RWPE1 (cell line): ENCODE measurements around the gene FAM118A.

Experiments used
- CTCF ChIA-PET: fragments of 350-600 bp; sonication (Branson Sonifier 250); formaldehyde crosslinking; extraction: SDS; loops from one replicate; lab custom pipeline; 2021; lab: Yijun Ruan, JAX
- POLR2A ChIA-PET: fragments of 400-600 bp; formaldehyde crosslinking; extraction: SDS; loops from one replicate; lab custom pipeline; 2020; ENCODE audit warnings: antibody characterized with exemption; ENCODE audit not compliant: low non-redundant PET; lab: Yijun Ruan, JAX
- DNase-seq: peaks from one replicate; pipeline ENCODE4 v3.0.0; 2012; ENCODE audit warnings: low spot score
- H3K27ac ChIP-seq: fragments of 450-650 bp; 2 replicates; pipeline ENCODE4 v1.5.1; 2017
- CTCF ChIP-seq: fragments of 450-650 bp; conservative IDR thresholded peaks from 2 replicates; pipeline ENCODE4 v1.5.1; 2017; ENCODE audit warnings: low read depth, mild to moderate bottlenecking

Gene FAM118A

GRCh38 chr22:45284705-45285262 is 24.9 kb upstream of the FAM118A start, which contains the start of gene UPK3A:
Gene UPK3A, plus strand, starts transcription at chr22:45284949. Its CDS starts 65 bp downstream, at chr22:45285014.
- ChIA-PET POLR2A (no interaction called here), CTCF (interaction anchor here (0.7 kb wide), 1 partner anchor 145 kb away, joined by 3 read pairs; no protein-coding TSS in a partner anchor)
- DNase-seq = peak; percentile 25
- no peak for TF ChIP-seq CTCF
- H3K27ac ChIP-seq = no peak within 1 kb of the TSS

GRCh38 chr22:45285263-45286058 is 24.3 kb upstream of the FAM118A start:
- no peak overlapping the region for H3K27ac ChIP-seq
- no peak for DNase-seq
- ChIA-PET CTCF (interaction anchor here (0.7 kb wide), 1 partner anchor 144 kb away, joined by 3 read pairs; no protein-coding TSS in a partner anchor), POLR2A (no interaction called here)
- TF ChIP-seq CTCF = no peak

GRCh38 chr22:45286854-45287551 is 22.7 kb upstream of the FAM118A start:
- CTCF ChIA-PET = no interaction called here
- POLR2A ChIA-PET = no interaction called here

DNA sequence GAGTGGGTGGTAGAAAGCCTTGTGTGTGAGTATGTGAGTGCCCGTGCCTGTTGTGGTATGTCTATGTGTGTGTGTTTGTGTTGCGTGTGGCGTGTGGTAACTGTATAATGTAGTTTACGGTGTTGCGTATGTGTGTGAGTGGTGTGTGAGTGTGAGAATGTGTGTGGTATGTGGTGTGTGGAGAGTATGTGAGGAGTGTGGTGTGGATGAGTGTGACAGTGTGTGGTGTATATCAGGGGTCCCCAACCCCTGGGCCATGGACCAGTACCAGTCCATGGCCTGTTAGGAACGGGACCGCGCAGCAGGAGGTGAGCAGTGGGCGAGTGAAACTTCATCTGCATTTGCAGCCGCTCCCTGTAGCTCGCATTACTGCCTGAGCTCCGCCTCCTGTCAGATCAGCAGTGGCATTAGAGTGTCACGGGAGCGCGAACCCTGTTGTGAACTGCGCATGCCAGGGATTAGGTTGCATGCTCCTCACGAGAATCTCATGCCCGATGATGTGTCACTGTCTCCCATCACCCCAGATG is 19.3 kb upstream of the FAM118A start:
- no peak overlapping the region for H3K27ac ChIP-seq
- TF ChIP-seq CTCF = no peak
- ChIA-PET POLR2A (no interaction called here), CTCF (no interaction called here)
- DNase-seq = no peak

More at GRCh38 chr22:45286854-45287551, 22.7 kb upstream of the FAM118A start:
- no peak overlapping the region for H3K27ac ChIP-seq
- no peak for DNase-seq
- no peak for TF ChIP-seq CTCF

- no peak overlapping the region for H3K27ac ChIP-seq
- no peak for DNase-seq
- ChIA-PET POLR2A (no interaction called here), CTCF (no interaction called here)
- TF ChIP-seq CTCF = no peak
Measured at GRCh38 chr22:45291061-45291930, 18.4 kb upstream of the FAM118A start.
